ENCODE results near the gene SLC22A23.

DNA sequence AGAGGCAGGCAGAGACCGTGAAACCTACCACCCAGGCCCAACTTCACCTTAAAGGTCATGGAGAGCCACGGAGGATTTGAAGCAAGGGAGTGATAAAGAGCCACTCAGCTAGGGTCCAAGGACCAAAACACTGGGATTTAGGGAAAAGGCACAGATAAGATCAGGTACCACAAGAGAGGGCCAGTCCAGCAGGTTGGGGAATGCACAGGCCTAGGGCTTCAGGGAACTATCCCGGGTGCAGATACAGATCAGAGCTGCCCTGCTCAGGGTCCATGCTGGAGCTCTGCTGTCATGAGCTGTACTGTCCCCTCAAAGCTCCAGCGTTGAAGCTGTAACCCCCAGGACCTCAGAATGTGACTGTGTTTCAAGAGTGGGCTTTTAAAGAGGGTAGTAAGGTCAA lies 16.9 kb downstream of the SLC22A23 start:
- TF ChIP-seq, protein P1, sequence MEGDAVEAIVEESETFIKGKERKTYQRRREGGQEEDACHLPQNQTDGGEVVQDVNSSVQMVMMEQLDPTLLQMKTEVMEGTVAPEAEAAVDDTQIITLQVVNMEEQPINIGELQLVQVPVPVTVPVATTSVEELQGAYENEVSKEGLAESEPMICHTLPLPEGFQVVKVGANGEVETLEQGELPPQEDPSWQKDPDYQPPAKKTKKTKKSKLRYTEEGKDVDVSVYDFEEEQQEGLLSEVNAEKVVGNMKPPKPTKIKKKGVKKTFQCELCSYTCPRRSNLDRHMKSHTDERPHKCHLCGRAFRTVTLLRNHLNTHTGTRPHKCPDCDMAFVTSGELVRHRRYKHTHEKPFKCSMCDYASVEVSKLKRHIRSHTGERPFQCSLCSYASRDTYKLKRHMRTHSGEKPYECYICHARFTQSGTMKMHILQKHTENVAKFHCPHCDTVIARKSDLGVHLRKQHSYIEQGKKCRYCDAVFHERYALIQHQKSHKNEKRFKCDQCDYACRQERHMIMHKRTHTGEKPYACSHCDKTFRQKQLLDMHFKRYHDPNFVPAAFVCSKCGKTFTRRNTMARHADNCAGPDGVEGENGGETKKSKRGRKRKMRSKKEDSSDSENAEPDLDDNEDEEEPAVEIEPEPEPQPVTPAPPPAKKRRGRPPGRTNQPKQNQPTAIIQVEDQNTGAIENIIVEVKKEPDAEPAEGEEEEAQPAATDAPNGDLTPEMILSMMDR (IDR thresholded peaks at IDR 0.05; ENCODE audit: borderline replicate concordance, extremely low read depth, low read length, poor library complexity, severe bottlenecking): no peak
- no peak for TF ChIP-seq EZH2 (IDR thresholded peaks at IDR 0.05; ENCODE audit: borderline replicate concordance, low read depth, low read length, severe bottlenecking)

Measured in DND-41 (cell line).